Stomach (tissue), 4 donors: ENCODE measurements around the gene EXOC3L1.

Experiments used
- CTCF ChIP-seq, 7 experiments: fragments of 450-650 bp in 4 of 7; fragments of 200-600 bp in 3 of 7; sonication (generic) in 3 of 7; IDR thresholded peaks; one replicate each; pipeline ENCODE4 v1.5.1; 2016 to 2019; ENCODE audit warnings: antibody characterized with exemption in 7 of 7, control low read depth in 2 of 7, mild to moderate bottlenecking in 1 of 7
- POLR2A ChIP-seq, 4 donors: fragments of 450-650 bp; IDR thresholded peaks; one replicate each; pipeline ENCODE4 v1.6.1; 2016; ENCODE audit warnings: antibody characterized with exemption in 4 of 4, control low read depth in 2 of 4, mild to moderate bottlenecking in 1 of 4, moderate library complexity in 1 of 4

- TF ChIP-seq POLR2A (IDR thresholded peaks at IDR 0.05) (no peak), CTCF (IDR thresholded peaks at IDR 0.05) (peak in 5 of 7 experiments; percentile 61 to 83 (median 77))
Observed at GRCh38 chr16:67184995-67185650, 4.8 kb downstream of the EXOC3L1 start.
